Mesothelial cell of epicardium (in vitro differentiated cells): Measurements from ENCODE around the gene P3H3. TPM values are rescaled to one million over a fixed set of nuclear protein-coding genes. Genes with fewer than 3 reads are reported as not detected.

Experiments
- DNase-seq, 2 experiments: peaks; one replicate each; pipeline ENCODE4 v3.0.0; 2021; ENCODE audit warnings: low spot score in 2 of 2; ENCODE audit not compliant: unreplicated experiment in 2 of 2
- H3K27ac Mint-ChIP-seq: 2 replicates; pipeline ENCODE4 v1.8.0; 2021; ENCODE audit warnings: mixed read lengths
- H3K27me3 Mint-ChIP-seq: 2 replicates; pipeline ENCODE4 v1.8.0; 2021; ENCODE audit warnings: low read depth, mixed read lengths
- H3K36me3 Mint-ChIP-seq: 2 replicates; pipeline ENCODE4 v1.8.0; 2021; ENCODE audit warnings: mixed read lengths
- H3K4me1 Mint-ChIP-seq: 2 replicates; pipeline ENCODE4 v1.8.0; 2021; ENCODE audit warnings: mixed read lengths
- H3K4me3 Mint-ChIP-seq: 2 replicates; pipeline ENCODE4 v1.8.0; 2021; ENCODE audit warnings: mild to moderate bottlenecking, moderate library complexity, mixed read lengths
- H3K9me3 Mint-ChIP-seq: 2 replicates; pipeline ENCODE4 v1.8.0; 2021; ENCODE audit warnings: mixed read lengths
- total RNA-seq: library from RNA; stranded (reverse); gene quantifications from 3 replicates; pipeline ENCODE4 v1.2.1, GENCODE V29; 2021
- TF ChIP-seq, protein P1 (sequence below): fragments of 200-600 bp; sonication (generic); IDR thresholded peaks from one replicate; pipeline ENCODE4 v1.5.0; 2021; ENCODE audit warnings: antibody characterized with exemption; ENCODE audit not compliant: unreplicated experiment

Gene P3H3
- total RNA-seq, 1 donor from 2014 or later, result 83.8 TPM

DNA sequence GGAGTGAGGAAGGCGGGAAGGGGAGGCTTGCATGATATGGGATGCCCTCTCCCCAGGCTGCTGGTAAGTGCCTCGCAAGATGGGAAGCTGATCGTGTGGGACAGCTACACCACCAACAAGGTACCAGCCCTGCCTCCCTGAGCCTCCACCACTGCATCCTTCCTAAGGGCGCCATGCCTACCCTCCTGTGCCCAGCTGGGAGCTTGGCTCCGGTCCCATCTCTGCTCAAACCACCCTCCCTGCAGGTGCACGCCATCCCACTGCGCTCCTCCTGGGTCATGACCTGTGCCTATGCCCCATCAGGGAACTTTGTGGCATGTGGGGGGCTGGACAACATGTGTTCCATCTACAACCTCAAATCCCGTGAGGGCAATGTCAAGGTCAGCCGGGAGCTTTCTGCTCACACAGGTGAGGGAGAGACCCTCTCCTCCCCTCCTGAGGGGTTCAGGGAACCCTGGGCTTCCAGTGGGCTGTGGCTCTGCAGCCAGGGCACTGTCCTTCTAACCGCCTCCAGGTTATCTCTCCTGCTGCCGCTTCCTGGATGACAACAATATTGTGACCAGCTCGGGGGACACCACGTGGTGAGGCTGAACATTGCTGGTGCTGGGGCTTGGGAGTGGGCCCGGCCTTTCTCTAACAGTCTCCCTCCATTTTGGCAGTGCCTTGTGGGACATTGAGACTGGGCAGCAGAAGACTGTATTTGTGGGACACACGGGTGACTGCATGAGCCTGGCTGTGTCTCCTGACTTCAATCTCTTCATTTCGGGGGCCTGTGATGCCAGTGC lies 15.1 kb downstream of the P3H3 start:
- no peaks in the 10 kb centered on the region for H3K27me3 Mint-ChIP-seq
- H3K9me3 Mint-ChIP-seq, result no peaks in the 10 kb centered on the region
- H3K27ac Mint-ChIP-seq, result no peak overlapping the region
- peaks cover 29% of the 10 kb centered on the region for H3K36me3 Mint-ChIP-seq
- DNase-seq, result no peak
- TF ChIP-seq, protein P1, sequence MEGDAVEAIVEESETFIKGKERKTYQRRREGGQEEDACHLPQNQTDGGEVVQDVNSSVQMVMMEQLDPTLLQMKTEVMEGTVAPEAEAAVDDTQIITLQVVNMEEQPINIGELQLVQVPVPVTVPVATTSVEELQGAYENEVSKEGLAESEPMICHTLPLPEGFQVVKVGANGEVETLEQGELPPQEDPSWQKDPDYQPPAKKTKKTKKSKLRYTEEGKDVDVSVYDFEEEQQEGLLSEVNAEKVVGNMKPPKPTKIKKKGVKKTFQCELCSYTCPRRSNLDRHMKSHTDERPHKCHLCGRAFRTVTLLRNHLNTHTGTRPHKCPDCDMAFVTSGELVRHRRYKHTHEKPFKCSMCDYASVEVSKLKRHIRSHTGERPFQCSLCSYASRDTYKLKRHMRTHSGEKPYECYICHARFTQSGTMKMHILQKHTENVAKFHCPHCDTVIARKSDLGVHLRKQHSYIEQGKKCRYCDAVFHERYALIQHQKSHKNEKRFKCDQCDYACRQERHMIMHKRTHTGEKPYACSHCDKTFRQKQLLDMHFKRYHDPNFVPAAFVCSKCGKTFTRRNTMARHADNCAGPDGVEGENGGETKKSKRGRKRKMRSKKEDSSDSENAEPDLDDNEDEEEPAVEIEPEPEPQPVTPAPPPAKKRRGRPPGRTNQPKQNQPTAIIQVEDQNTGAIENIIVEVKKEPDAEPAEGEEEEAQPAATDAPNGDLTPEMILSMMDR, result no peak
- H3K4me1 Mint-ChIP-seq, result peaks cover 4% of the 10 kb centered on the region
- no peak overlapping the region for H3K4me3 Mint-ChIP-seq

DNA sequence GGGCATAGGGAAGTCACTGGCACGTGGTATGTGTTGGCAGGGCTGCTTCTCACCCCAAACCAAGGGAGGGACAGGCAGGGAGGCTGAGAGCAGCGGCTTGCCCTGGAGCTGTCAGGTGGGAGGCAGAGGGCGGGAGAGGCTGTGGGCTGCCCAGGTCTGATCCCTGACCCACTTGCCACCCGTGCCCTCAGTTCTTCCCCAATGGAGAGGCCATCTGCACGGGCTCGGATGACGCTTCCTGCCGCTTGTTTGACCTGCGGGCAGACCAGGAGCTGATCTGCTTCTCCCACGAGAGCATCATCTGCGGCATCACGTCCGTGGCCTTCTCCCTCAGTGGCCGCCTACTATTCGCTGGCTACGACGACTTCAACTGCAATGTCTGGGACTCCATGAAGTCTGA lies 17.2 kb downstream of the P3H3 start:
- peaks cover 34% of the 10 kb centered on the region for H3K36me3 Mint-ChIP-seq
- no peak overlapping the region for H3K4me3 Mint-ChIP-seq
- H3K27ac Mint-ChIP-seq, result no peak overlapping the region
- H3K9me3 Mint-ChIP-seq, result no peaks in the 10 kb centered on the region
- no peak for DNase-seq
- TF ChIP-seq, protein P1, result no peak
- H3K4me1 Mint-ChIP-seq, result peaks cover 10% of the 10 kb centered on the region
- H3K27me3 Mint-ChIP-seq, result no peaks in the 10 kb centered on the region

DNA sequence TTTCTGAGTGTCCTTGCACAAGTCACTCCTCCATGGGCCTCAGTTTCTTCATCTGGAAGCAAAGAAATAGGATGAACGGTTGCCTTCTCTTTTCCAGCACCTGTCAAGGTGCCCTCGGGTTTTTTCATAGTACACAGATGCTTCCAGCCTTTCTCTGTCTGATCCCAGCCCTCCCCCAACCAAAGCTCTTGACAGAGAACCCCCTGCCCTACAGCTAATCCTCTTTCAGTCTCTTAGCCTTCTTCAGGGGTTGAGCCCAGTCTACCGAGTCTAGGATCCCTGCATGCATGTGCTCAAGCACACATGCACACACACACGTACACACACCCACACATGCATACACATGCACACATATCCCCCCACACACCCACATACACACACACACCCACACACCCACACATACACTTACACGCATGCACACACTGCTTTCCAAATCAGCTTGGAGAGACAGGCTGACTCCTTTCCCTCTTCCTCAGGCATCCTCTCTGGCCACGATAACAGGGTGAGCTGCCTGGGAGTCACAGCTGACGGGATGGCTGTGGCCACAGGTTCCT lies 18.2 kb downstream of the P3H3 start:
- H3K27me3 Mint-ChIP-seq, result no peaks in the 10 kb centered on the region
- no peak overlapping the region for H3K27ac Mint-ChIP-seq
- H3K4me1 Mint-ChIP-seq, result peaks cover 15% of the 10 kb centered on the region
- TF ChIP-seq, protein P1, result no peak
- peaks cover 34% of the 10 kb centered on the region for H3K36me3 Mint-ChIP-seq
- no peak for DNase-seq
- H3K9me3 Mint-ChIP-seq, result no peaks in the 10 kb centered on the region
- H3K4me3 Mint-ChIP-seq, result no peak overlapping the region

DNA sequence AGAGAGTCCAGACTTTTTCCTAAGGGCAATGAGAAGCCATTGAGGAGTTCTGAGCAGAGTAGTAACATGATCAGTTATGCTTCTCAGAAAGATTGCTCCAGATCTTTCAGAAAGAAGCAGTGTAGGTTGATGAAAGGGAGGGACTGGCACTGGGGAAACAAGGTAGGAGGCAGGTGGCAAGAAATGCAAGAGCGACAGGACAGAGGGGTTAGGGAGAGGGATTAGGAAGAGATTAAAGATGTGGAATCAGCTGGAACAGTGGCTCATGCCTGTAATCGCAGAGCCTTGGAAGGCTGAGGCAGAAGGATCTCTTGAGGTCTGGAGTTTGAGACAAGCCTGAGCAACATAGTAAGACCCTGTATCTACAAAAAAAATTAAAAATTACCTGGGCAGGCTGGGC lies 19.5 kb downstream of the P3H3 start:
- no peak for DNase-seq
- Mint-ChIP-seq H3K27me3 (no peaks in the 10 kb centered on the region), H3K9me3 (no peaks in the 10 kb centered on the region), H3K27ac (no peak overlapping the region), H3K4me3 (no peak overlapping the region), H3K36me3 (peaks cover 32% of the 10 kb centered on the region), H3K4me1 (peaks cover 16% of the 10 kb centered on the region)
- TF ChIP-seq, protein P1, result no peak

DNA sequence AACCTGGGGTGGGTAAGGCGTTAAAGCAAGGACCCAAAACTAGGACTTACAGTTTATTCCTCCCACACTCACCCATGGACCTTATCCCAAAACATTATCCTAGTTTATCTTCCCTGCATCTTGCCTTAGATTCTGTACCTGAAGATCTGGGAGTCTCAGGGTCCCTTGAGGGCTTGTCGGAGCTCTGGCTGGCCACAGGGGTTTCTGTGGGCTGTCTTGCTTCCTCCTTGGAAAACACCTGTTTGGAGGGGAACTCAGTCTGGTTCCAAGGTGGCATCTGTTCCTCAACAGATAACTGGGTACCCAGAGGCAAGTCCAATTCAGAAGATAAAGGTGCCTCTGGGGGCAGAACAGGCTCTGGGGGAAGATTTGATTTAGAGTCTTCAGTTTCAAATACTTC lies 21.2 kb downstream of the P3H3 start:
- TF ChIP-seq, protein P1, result no peak
- no peak overlapping the region for H3K27ac Mint-ChIP-seq
- peaks cover 24% of the 10 kb centered on the region for H3K36me3 Mint-ChIP-seq
- H3K4me1 Mint-ChIP-seq, result peaks cover 30% of the 10 kb centered on the region
- H3K4me3 Mint-ChIP-seq, result peak overlapping the region; percentile 95
- no peaks in the 10 kb centered on the region for H3K27me3 Mint-ChIP-seq
- no peaks in the 10 kb centered on the region for H3K9me3 Mint-ChIP-seq
- DNase-seq, result no peak
